Fibroblast of mammary gland (primary cell): ENCODE measurements around the gene RBMS3.
A peak's percentile ranks its signal among the peaks of the same experiment; 100 is the strongest.

Source experiments
- DNase-seq: peaks from one replicate; pipeline ENCODE4 v3.0.0-alpha.2; 2010; ENCODE audit warnings: low read depth
- H3K4me3 ChIP-seq: 2 replicates; pipeline ENCODE4 v1.5.1; 2011; ENCODE audit warnings: low read depth, mild to moderate bottlenecking, low read length, moderate library complexity; ENCODE audit not compliant: control insufficient read depth
- CTCF ChIP-seq: conservative IDR thresholded peaks from 2 replicates; pipeline ENCODE4 v1.5.1; 2011; ENCODE audit warnings: low read depth, low read length, inconsistent platforms; ENCODE audit not compliant: control insufficient read depth, insufficient read depth

The RBMS3 gene

GRCh38 chr3:29716213-29716612, 435.3 kb downstream of the RBMS3 start:
- TF ChIP-seq CTCF: no peak
- DNase-seq: no peak
- no peak overlapping the region for H3K4me3 ChIP-seq

GRCh38 chr3:29718661-29719065, 437.8 kb downstream of the RBMS3 start:
- DNase-seq: no peak
- no peak overlapping the region for H3K4me3 ChIP-seq
- no peak for TF ChIP-seq CTCF

- H3K4me3 ChIP-seq: no peak overlapping the region
- DNase-seq: no peak
- no peak for TF ChIP-seq CTCF
Measured at GRCh38 chr3:29720665-29721064, 439.8 kb downstream of the RBMS3 start.

GRCh38 chr3:29721789-29722188, 440.9 kb downstream of the RBMS3 start:
- TF ChIP-seq CTCF: no peak
- H3K4me3 ChIP-seq: no peak overlapping the region
- DNase-seq: peak; percentile 38

GRCh38 chr3:29731050-29731449, 450.2 kb downstream of the RBMS3 start:
- no peak for TF ChIP-seq CTCF
- DNase-seq: no peak
- no peak overlapping the region for H3K4me3 ChIP-seq

- TF ChIP-seq CTCF: no peak
- DNase-seq: no peak
- H3K4me3 ChIP-seq: no peak overlapping the region
Measured at GRCh38 chr3:29741231-29741630, 460.4 kb downstream of the RBMS3 start.

- no peak for DNase-seq
- TF ChIP-seq CTCF: no peak
- no peak overlapping the region for H3K4me3 ChIP-seq
Measured at GRCh38 chr3:29745232-29745870, 464.5 kb downstream of the RBMS3 start.
